Omental fat pad (tissue), 4 donors: ENCODE measurements around the gene DMRT3. TPM values are rescaled to one million over a fixed set of nuclear protein-coding genes. Genes with fewer than 3 reads are reported as not detected.

ENCODE experiments used
- ATAC-seq: fragments of 150-250 bp; one replicate; pipeline ENCODE4 v1.9.1; 2016; ENCODE audit warnings: mild to moderate bottlenecking, moderate library complexity; ENCODE audit not compliant: low FRiP score
- DNase-seq: peaks from one replicate; pipeline ENCODE4 v3.0.0-alpha.2; 2019; ENCODE audit warnings: low spot score
- CTCF ChIP-seq, 3 donors: fragments of 450-650 bp; IDR thresholded peaks; one replicate each; pipeline ENCODE4 v1.5.1; 2016 to 2017; ENCODE audit warnings: antibody characterized with exemption in 3 of 3, mild to moderate bottlenecking in 3 of 3, moderate library complexity in 2 of 3
- total RNA-seq, 4 donors: library from RNA; depleted of rRNA; stranded (reverse); fragments of >200 nt; gene quantifications; one replicate each; pipeline ENCODE4 v1.1.0, GENCODE V29; 2016

DMRT3 gene
- total RNA-seq, 4 donors from 2014 or later: 0.47 TPM; not detected in 3

- DNase-seq: no peak
- ATAC-seq: no peak
- no peak for TF ChIP-seq CTCF (IDR thresholded peaks at IDR 0.05)
These were observed 25.4 kb downstream of the DMRT3 start for GRCh38 chr9:1001838-1002237.

- TF ChIP-seq CTCF (IDR thresholded peaks at IDR 0.05): no peak
- ATAC-seq: no peak
- no peak for DNase-seq
These were observed 26.2 kb downstream of the DMRT3 start for GRCh38 chr9:1002678-1003077.

- DNase-seq: no peak
- TF ChIP-seq CTCF (IDR thresholded peaks at IDR 0.05): no peak
- no peak for ATAC-seq
These were observed 28.7 kb downstream of the DMRT3 start for GRCh38 chr9:1005043-1005667.

- ATAC-seq: no peak
- no peak for TF ChIP-seq CTCF (IDR thresholded peaks at IDR 0.05)
- DNase-seq: no peak
These were observed 30.9 kb downstream of the DMRT3 start for GRCh38 chr9:1007312-1007711.

- DNase-seq (no peak), ATAC-seq (no peak)
- no peak for TF ChIP-seq CTCF (IDR thresholded peaks at IDR 0.05)
These were observed 31.8 kb downstream of the DMRT3 start for GRCh38 chr9:1008216-1008615.

- peak in 2 of 3 donors; percentile 36 to 51 for TF ChIP-seq CTCF (IDR thresholded peaks at IDR 0.05)
- DNase-seq (peak; percentile 57), ATAC-seq (peak; percentile 88)
These were observed 32.7 kb downstream of the DMRT3 start for GRCh38 chr9:1009101-1009707.

GRCh38 chr9:1013021-1013420 is 36.6 kb downstream of the DMRT3 start:
- no peak for TF ChIP-seq CTCF (IDR thresholded peaks at IDR 0.05)
- ATAC-seq: no peak
- DNase-seq: no peak
